OCI-LY1 (cell line): Measurements from ENCODE around the gene EPB41L2.

ENCODE experiments used
- H2AFZ ChIP-seq: fragments of 200-600 bp; sonication (generic), shearing (Covaris generic); 2 replicates; pipeline ENCODE4 v1.6.0; 2014; ENCODE audit warnings: antibody characterized with exemption, mild to moderate bottlenecking, low read length
- H3F3A ChIP-seq: fragments of 200-600 bp; sonication (generic), shearing (Covaris generic); 2 replicates; pipeline ENCODE4 v1.6.0; 2014; ENCODE audit warnings: mild to moderate bottlenecking, antibody characterized with exemption, low read length, moderate library complexity; ENCODE audit not compliant: insufficient read depth
- H3K27ac ChIP-seq: fragments of 200-600 bp; sonication (generic); 2 replicates; pipeline ENCODE4 v1.5.1; 2014; ENCODE audit warnings: low read length, mixed run types, mild to moderate bottlenecking, low read depth; ENCODE audit not compliant: poor library complexity, severe bottlenecking
- H3K27me3 ChIP-seq: fragments of 200-600 bp; sonication (generic); 2 replicates; pipeline ENCODE4 v1.6.0; 2014; ENCODE audit warnings: antibody characterized with exemption, mild to moderate bottlenecking, low read length, moderate library complexity; ENCODE audit not compliant: insufficient read depth
- H3K36me3 ChIP-seq: fragments of 200-600 bp; sonication (generic); 2 replicates; pipeline ENCODE4 v1.6.1; 2014; ENCODE audit warnings: mild to moderate bottlenecking, antibody characterized with exemption, low read length, moderate library complexity, mixed read lengths; ENCODE audit not compliant: insufficient read depth
- H3K4me1 ChIP-seq: fragments of 200-600 bp; sonication (generic); 2 replicates; pipeline ENCODE4 v1.5.1; 2014; ENCODE audit warnings: mild to moderate bottlenecking, low read length, moderate library complexity; ENCODE audit not compliant: insufficient read depth, severe bottlenecking
- H3K4me2 ChIP-seq: fragments of 200-600 bp; sonication (generic), shearing (Covaris generic); 2 replicates; pipeline ENCODE4 v1.6.1; 2014; ENCODE audit warnings: low read length
- H3K4me3 ChIP-seq: fragments of 200-600 bp; sonication (generic); 2 replicates; pipeline ENCODE4 v1.5.1; 2014; ENCODE audit warnings: low read length, low read depth, mild to moderate bottlenecking, mixed read lengths; ENCODE audit not compliant: poor library complexity, severe bottlenecking
- H3K79me2 ChIP-seq: fragments of 200-600 bp; shearing (Covaris generic); 2 replicates; pipeline ENCODE4 v1.6.1; 2016; ENCODE audit warnings: mixed run types, low read length, mixed read lengths; ENCODE audit not compliant: insufficient read depth
- H3K9ac ChIP-seq: fragments of 200-600 bp; sonication (generic), shearing (Covaris generic); 2 replicates; pipeline ENCODE4 v1.6.1; 2014; ENCODE audit warnings: mild to moderate bottlenecking, low read length, mixed read lengths
- H3K9me2 ChIP-seq: fragments of 200-600 bp; sonication (generic), shearing (Covaris generic); 2 replicates; pipeline ENCODE4 v1.6.1; 2014; ENCODE audit warnings: low read depth, mild to moderate bottlenecking, low read length, mixed read lengths
- H3K9me3 ChIP-seq: fragments of 200-600 bp; shearing (Covaris generic); 2 replicates; pipeline ENCODE4 v1.6.1; 2014; ENCODE audit warnings: low read length, mixed read lengths
- H4K20me1 ChIP-seq: fragments of 200-600 bp; sonication (generic), shearing (Covaris generic); 2 replicates; pipeline ENCODE4 v1.6.0; 2016; ENCODE audit warnings: mild to moderate bottlenecking, low read length; ENCODE audit not compliant: insufficient read depth
- EZH2 ChIP-seq: fragments of 200-600 bp; sonication (generic), shearing (Covaris generic); IDR thresholded peaks from 2 replicates; pipeline ENCODE4 v1.8.0; 2017; ENCODE audit warnings: borderline replicate concordance, mixed run types, mild to moderate bottlenecking, antibody characterized with exemption, low read length, moderate library complexity, mixed read lengths
- TF ChIP-seq, protein P1 (sequence below): fragments of 200-600 bp; sonication (generic), shearing (Covaris generic); IDR thresholded peaks from 2 replicates; pipeline ENCODE4 v1.5.1; 2017; ENCODE audit warnings: mild to moderate bottlenecking, antibody characterized with exemption, low read length, moderate library complexity, mixed read lengths

EPB41L2 gene

DNA sequence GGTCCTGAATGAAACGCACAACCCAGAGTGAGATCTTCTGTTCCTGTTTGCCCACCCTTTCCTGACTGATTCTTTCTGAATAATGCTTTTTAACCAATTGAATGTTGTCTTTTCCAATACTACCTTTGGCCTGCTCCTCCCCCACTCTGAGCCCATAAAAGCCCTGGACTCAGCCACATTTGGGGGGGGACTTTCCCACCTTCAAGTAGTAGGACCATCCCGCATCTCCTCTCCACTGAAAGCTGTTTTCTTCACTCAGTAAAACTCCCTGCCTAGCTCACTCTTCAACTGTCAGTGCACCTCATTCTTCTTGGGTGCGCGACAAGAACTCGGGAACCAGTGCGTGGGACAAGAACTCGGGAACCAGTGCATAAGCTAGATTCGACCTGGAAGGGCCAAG lies 77.9 kb downstream of the EPB41L2 start:
- no peak overlapping the region for H2AFZ ChIP-seq
- no peaks in the 10 kb centered on the region for H3F3A ChIP-seq
- no peaks in the 10 kb centered on the region for H4K20me1 ChIP-seq
- H3K9me2 ChIP-seq = no peaks in the 10 kb centered on the region
- no peaks in the 10 kb centered on the region for H3K4me1 ChIP-seq
- TF ChIP-seq EZH2 = no peak
- TF ChIP-seq, protein P1, sequence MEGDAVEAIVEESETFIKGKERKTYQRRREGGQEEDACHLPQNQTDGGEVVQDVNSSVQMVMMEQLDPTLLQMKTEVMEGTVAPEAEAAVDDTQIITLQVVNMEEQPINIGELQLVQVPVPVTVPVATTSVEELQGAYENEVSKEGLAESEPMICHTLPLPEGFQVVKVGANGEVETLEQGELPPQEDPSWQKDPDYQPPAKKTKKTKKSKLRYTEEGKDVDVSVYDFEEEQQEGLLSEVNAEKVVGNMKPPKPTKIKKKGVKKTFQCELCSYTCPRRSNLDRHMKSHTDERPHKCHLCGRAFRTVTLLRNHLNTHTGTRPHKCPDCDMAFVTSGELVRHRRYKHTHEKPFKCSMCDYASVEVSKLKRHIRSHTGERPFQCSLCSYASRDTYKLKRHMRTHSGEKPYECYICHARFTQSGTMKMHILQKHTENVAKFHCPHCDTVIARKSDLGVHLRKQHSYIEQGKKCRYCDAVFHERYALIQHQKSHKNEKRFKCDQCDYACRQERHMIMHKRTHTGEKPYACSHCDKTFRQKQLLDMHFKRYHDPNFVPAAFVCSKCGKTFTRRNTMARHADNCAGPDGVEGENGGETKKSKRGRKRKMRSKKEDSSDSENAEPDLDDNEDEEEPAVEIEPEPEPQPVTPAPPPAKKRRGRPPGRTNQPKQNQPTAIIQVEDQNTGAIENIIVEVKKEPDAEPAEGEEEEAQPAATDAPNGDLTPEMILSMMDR = no peak
- no peaks in the 10 kb centered on the region for H3K9me3 ChIP-seq
- no peak overlapping the region for H3K27ac ChIP-seq
- H3K27me3 ChIP-seq = no peaks in the 10 kb centered on the region
- no peak overlapping the region for H3K4me3 ChIP-seq
- no peaks in the 10 kb centered on the region for H3K36me3 ChIP-seq
- no peak overlapping the region for H3K9ac ChIP-seq
- no peaks in the 10 kb centered on the region for H3K79me2 ChIP-seq
- no peak overlapping the region for H3K4me2 ChIP-seq

DNA sequence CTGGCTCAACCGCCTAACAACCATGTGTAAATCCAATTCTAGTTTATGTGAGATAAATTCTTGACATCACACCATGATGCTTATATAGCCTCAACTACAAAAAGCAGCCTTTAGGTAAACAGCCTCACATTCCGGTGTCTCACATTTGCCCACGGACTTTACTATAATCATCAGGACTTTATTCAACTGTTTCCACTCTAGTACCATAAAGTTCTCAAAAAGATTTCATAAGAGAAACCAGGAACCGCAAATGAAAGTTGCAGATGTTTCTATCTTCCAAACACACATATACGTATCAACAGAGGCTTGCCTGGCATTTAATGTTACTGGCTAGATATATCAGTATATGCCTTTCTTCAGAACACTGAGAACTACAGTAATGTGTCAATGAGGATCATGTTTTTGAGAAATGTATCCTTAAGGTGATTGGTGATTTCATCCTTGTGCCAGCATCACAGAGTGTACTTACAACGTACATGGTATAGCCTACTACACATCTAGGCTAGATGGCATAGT lies 80.0 kb downstream of the EPB41L2 start:
- no peak for TF ChIP-seq EZH2
- TF ChIP-seq, protein P1 = no peak
- H3K4me3 ChIP-seq = no peak overlapping the region
- H3K4me1 ChIP-seq = no peaks in the 10 kb centered on the region
- no peaks in the 10 kb centered on the region for H3K79me2 ChIP-seq
- no peaks in the 10 kb centered on the region for H3F3A ChIP-seq
- H3K4me2 ChIP-seq = no peak overlapping the region
- H3K9ac ChIP-seq = no peak overlapping the region
- H4K20me1 ChIP-seq = no peaks in the 10 kb centered on the region
- no peaks in the 10 kb centered on the region for H3K27me3 ChIP-seq
- no peaks in the 10 kb centered on the region for H3K36me3 ChIP-seq
- no peaks in the 10 kb centered on the region for H3K9me3 ChIP-seq
- no peaks in the 10 kb centered on the region for H3K9me2 ChIP-seq
- H2AFZ ChIP-seq = no peak overlapping the region
- peak overlapping the region; percentile 52 for H3K27ac ChIP-seq

DNA sequence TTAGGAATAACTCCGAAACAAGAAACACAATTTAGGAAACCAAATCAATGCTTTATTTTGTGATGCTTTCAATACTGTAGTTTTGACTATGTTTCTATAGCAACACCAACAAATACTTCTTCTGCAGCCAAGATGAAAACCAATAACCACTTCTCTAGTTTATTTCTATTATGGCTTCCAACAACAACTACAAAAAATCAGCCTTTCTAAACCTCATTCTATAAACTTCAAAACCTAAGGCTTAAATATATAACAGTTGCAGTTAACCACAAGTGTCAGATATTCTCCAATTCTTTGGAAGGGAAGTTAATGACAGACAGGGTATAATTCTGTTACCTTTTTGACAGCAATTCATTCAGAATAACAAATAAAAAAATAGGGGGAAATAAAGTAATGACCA lies 80.9 kb downstream of the EPB41L2 start:
- Histone ChIP-seq H3K9me3 (no peaks in the 10 kb centered on the region), H3K4me1 (no peaks in the 10 kb centered on the region), H3K9me2 (no peaks in the 10 kb centered on the region), H2AFZ (no peak overlapping the region), H3F3A (no peaks in the 10 kb centered on the region), H3K27ac (peak overlapping the region; percentile 52), H3K9ac (no peak overlapping the region), H3K4me2 (no peak overlapping the region), H4K20me1 (no peaks in the 10 kb centered on the region), H3K4me3 (no peak overlapping the region), H3K27me3 (no peaks in the 10 kb centered on the region), H3K36me3 (no peaks in the 10 kb centered on the region), H3K79me2 (no peaks in the 10 kb centered on the region)
- TF ChIP-seq, protein P1 = no peak
- no peak for TF ChIP-seq EZH2
